ENCODE results near the gene CD244.
"Not testable (repeated sequence)": the region's sequence is repeated elsewhere in the genome, so short reads cannot be mapped to it uniquely, and the experiment has no call there.

The CD244 gene

DNA sequence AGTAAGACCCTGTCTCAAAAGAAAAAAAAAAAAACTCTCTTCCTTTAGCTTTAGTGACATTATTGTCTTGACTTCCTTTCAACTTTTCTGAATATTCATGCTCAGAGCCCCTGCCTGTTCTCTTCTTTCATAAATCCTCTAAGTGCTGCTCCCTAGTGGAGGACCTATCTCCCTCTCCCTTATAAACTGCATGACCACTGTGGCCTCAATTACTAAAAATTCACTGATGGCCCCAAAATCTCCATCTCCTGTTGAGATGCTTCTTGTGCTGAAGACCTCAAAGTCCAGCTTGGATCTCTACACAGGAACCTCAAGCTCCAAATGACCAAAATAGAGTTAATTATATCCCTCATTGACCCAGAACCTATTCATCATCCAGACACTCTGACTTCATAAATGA is 14.5 kb upstream of the CD244 start:
- DNase-seq = no peak

GRCh38 chr1:160876311-160876710 is 13.6 kb upstream of the CD244 start:
- DNase-seq = no peak

DNA sequence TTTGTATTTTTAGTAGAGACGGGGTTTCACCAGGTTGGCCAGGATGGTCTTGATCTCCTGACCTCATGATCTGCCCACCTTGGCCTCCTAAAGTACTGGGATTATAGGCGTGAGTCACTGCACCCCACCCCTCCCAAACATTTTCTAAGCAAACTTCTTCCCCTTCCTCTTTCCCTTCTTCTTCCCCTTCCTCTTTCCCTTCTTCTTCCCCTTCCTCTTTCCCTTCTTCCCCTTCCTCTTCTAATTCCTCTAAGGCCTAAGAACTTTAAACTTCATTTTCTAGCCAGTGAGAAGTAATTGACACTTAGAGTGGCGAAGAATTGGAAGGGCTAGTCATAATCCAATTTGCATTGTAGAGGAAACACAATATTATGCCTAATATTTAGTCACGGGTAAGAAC is 12.9 kb upstream of the CD244 start:
- DNase-seq = not testable (repeated sequence)

DNA sequence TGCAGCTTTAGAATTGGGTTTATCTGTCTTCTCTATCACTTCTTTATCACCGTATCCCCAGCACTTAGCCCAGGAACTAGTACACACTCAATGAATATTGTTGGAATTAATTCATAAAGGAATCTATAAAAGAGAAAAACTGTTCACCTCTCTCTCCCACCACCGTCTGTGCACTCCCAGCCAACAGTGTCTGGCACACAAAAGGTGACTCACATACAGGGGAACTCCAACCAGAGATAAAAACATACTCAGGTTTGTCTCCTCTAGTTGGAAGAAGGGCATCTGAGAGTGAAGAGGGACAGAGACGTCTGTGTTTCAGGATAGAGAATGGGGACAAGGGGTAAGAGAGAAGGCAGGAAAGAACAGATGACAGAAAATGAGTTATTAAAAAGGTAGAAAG is 12.2 kb upstream of the CD244 start:
- DNase-seq = no peak

DNA sequence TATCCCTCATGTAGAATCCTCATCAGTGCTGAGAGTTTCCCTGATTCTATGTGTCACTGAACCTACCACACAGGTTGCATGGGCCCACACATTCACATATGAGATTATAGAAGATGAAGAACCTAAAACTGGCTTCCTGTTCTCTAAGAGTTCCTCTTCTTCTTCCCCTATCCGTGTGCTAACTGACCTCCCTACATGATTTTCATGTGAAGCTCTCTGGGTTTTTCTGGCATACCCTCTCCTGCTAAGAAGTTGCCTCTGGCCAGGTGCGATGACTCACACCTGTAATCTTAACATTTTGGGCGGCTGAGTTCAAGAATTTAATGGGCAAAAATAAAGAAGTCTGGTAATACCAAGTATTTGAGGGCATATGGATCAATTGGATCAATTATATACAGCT is 5.5 kb upstream of the CD244 start:
- no peak for DNase-seq

GRCh38 chr1:160867651-160868050 is 5.0 kb upstream of the CD244 start:
- not testable (repeated sequence) for DNase-seq

GRCh38 chr1:160866695-160867260 is 4.1 kb upstream of the CD244 start:
- DNase-seq = no peak

DNA sequence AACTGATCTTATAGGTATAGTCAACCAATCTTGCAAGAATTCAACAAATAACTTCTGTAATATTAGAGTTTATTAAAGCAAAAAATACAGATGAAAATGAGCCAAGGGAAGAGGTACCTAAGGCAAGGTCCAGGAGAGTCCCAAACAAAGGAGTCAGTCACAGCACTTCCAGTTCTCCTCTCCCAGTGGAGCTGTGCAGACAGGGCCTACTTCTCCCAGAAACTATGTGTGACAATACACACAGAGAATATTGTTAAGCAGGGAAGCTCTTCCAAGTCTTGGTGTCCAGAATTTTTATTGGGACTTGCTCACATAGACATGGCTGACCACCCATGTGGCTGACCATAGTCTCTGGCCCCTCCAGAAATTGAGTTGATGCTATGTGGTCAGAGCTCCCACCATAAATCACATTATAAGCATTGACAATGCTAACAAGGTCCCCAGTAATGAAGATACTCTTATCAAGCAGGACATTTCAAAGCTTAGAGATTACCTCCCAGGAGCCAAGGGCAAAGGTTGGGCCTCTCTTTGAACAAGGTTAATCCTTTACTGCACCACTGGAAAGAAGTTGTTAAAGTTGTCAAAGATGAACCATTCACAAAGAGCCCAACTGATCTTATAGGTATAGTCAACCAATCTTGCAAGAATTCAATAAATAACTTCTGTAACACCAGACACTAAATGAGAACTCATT is 3.5 kb upstream of the CD244 start:
- no peak for DNase-seq

DNA sequence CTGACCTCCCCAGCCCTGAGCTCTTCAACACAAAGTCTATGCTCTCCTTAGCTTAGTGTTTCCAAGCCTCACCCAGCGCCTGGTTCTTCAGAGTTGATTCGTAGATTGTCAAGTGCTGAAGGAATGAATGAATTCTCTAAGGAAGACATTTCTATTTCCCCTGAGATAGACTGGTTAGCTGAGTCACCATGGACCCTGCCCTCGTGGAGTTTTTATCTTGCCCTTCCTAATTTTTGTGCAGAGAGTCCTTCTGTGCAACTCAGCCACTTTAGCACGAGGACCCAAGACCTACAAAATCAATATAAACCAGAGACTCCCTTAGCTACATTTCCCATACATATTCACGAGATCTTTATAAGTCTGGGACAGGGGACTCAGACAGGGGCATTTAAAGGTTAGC is 2.6 kb upstream of the CD244 start:
- no peak for DNase-seq

DNA sequence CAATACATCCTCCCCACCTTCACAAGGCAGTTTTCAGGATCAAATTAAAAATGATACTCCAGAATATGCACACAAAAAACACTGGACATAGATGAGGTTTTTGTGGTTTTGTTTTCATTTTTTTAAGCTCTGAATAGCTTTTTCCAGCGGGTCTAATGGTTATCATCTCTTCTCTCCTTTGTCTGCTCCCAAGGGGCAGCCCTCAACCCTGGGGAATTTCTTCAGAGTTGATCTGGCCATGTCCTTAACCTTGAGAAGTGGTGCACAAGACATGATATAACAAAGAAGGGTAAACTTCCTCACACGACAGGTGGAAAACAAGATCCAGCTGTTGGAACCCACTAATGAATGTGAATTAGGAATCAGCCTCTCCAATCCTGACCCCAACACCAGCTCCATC is 1.5 kb upstream of the CD244 start:
- no peak for DNase-seq

DNA sequence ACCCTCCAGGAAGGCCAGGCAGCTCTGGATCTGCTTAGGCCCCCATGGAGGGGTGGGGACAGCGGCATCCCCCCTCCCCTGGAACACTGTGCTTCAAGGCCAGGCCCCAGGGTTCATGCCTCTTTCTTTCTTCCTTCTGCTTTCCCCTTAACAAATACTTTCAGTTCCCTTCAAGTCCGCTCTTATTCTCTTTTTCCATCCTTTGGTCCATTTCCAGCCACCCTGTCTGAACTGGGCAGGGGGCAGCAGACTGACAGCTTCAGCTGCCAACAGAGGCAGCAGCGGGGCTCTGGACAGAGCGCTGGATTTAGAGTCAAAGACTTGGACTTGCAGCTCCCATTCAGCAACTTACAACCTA is 1.1 kb upstream of the CD244 start:
- DNase-seq = no peak

GRCh38 chr1:160863061-160863773 is 530 bp upstream of the CD244 start:
- no peak for DNase-seq

DNA sequence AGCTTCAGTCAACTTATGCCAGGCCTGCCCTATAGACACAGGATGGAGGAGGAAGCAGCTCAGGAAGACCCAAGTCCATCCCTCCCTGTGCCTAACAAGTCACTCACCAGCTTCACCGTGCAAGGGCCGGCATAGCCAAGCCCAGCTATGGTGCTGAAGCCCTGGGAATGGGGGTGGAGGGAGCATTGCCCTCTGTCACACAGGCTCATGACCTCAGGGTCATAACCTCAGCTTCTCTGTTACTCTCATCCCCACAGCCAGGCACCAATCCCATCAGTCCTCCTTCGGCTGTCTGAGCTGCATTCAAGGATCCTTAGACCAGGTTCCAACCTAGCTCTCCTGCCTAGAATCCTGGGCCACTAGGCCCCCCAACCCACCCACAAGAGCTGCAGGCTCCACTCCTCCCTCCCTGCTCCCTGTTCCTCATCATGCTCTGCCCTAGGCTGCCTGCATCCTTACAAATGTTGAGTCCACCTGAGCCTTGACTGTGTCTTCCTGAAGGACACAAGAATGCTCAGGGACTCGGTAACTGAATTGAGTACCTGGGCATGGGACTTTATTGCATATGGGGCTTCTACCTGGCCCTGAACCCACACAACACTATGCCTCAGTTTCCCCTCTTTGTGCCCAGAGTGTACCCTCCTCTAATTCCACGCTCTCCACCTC is 1.7 kb downstream of the CD244 start:
- no peak for DNase-seq

GRCh38 chr1:160859166-160859565 is 3.5 kb downstream of the CD244 start:
- DNase-seq = no peak

DNA sequence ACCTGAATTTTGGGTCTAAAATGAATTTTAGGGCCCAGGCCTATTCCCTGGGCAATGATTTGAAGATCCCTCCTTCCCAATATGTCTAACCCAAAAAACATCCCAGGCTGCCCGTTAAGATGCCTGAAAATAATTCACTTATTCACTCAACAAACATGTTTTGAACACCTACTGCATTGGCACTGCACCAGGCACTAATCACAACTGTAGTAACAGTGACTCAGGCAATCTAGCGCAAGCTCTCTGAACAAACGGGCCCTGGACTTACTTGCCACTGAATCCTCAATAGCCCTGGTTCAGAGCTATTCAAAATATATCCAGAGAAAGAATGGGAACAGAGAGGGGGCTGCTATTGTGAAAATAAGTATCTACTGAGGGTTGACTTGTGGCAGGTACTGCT is 4.2 kb downstream of the CD244 start:
- DNase-seq = no peak

DNA sequence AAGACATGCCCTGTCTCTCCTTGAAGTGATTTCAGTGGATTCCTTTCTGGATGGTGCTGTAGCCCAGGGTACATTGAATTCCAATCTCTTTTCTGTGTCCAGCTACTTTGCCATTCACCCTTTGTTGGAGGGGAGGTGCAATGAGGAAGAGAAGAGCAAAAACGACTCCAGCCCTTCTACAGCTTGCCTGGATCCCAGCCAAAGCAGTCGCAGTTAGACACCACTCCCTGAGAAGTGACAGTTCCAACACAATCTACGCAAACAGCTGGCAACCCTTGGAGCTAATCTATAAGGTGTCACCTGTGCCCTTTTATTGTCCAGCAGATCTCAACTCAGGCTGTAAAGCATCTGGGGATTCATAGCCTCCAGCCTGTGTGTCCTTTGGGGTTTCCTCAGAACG is 4.6 kb downstream of the CD244 start:
- no peak for DNase-seq

DNA sequence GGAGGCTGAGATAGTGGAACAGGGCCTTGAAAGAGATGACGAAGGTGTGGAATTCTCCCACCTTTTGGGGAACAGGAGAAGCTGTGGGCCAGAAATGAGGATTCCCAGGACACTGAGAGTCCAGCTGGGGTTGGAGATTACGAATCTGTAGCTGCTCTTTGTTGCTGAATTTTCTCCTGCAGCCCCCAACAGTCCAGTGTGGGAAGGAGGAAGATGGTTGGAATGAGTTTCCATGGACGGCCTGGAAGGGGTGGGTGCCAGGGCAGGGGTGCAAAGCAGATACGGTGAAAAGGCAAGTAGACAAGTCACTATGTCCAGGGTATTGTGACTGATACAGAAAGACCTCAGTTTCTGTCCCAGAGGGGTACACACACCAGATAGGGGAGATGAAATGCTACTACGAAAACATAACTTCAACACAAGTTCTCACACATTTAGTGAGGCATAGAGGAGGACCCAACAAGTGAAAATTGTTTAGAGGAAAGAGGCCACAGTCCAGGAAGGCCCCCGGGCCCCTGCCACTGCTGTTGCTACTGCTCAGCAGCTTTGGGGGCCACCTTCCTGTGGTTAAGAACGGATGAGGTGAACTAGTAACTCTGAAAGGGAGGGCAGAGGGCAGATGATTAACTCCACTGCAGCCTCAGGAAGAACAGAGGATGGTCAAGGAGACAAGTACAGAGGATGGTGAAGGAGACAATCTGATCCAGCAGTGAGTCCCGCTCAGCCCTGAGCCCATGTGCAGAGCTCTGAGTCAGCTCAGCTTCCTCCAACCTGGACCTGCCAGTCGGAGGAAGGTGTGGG is 7.3 kb downstream of the CD244 start:
- no peak for DNase-seq

- DNase-seq = no peak
These were observed 8.9 kb downstream of the CD244 start for GRCh38 chr1:160853754-160854153.

- DNase-seq = no peak
These were observed 9.7 kb downstream of the CD244 start for GRCh38 chr1:160853014-160853413.

DNA sequence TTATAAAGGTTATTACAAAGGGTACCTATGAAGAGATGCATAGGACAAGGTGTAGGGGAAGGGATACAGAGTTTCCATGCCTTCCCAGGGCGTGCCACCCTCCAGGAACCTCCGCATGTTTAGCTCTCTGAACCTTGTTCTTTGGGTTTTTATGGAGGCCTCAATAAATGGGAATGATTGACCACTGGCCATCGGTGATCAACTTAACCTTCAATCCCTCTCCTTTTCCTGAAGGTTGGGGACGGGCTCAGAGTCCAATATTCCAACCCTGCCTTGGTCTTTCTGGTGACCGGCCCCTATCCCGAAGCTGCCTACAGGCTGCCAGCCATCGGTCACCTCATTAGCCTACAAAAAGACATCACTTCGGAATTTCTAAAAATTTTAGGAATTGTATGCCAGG is 11.7 kb downstream of the CD244 start:
- DNase-seq = no peak

DNA sequence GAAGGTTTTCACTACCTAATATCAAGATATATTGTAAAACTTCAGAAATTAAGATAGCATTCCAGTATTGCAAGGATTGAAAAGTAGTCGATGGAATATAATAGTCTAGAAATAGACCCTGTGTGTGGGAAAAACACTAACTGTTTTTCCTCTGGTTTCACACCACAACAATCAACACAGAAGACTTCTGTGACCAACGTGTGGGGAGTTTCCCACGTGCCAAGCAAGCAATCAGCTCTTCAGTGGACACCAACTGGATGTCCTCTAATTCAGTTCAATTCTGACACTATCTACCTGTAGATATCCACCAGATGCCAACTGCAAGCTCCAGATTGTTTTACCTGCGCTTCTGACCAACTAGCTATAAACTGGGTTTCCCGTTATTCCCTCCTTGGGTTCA is 12.1 kb downstream of the CD244 start:
- no peak for DNase-seq

- no peak for DNase-seq
These were observed 16.4 kb downstream of the CD244 start for GRCh38 chr1:160846281-160846680.

All from NCI-H1048 (cell line).